Measurements from ENCODE around the gene ZBTB21. TPM values are rescaled to one million over a fixed set of nuclear protein-coding genes. Genes with fewer than 3 reads are reported as not detected.

The ZBTB21 gene
- polyA plus RNA-seq, 2 of the 4 experiments (the other 2 are of a cell fraction), result 5.4 to 13.1 TPM

- no peak for FAIRE-seq
- Histone ChIP-seq H3K27ac (no peak overlapping the region), H3K4me2 (no peak overlapping the region), H3K4me3 (no peak overlapping the region), H3K4me1 (peaks cover 9% of the 10 kb centered on the region; the same call in 2 of the 3 replicates), H3K9me3 (no peaks in the 10 kb centered on the region)
- TF ChIP-seq RNF2 (IDR thresholded peaks at IDR 0.05; ENCODE audit: borderline replicate concordance, low read depth) (no peak), ESRRA (IDR thresholded peaks at IDR 0.05; ENCODE audit: borderline replicate concordance, low read length) (no peak), NPAS2 (CRISPR knock-in tag; IDR thresholded peaks at IDR 0.05; ENCODE audit: borderline replicate concordance) (no peak), CBX8 (IDR thresholded peaks at IDR 0.05) (no peak), MAFK (IDR thresholded peaks at IDR 0.05; ENCODE audit: partially characterized antibody) (no peak), HMGXB4 (CRISPR knock-in tag; IDR thresholded peaks at IDR 0.05; ENCODE audit: borderline replicate concordance) (no peak), RCOR1 (IDR thresholded peaks at IDR 0.05; ENCODE audit: low read depth, low read length) (no peak), ZC3H11A (IDR thresholded peaks at IDR 0.05) (no peak), BHLHE40 (IDR thresholded peaks at IDR 0.05; ENCODE audit: low read depth, low read length) (no peak), KDM1A (IDR thresholded peaks at IDR 0.05; ENCODE audit: low read depth) (no peak), USF2 (IDR thresholded peaks at IDR 0.05) (no peak), TP53 (CRISPR knock-in tag; IDR thresholded peaks at IDR 0.05) (no peak), EHMT2 (IDR thresholded peaks at IDR 0.05; ENCODE audit: low read depth) (no peak), POLR2AphosphoS2 (conservative IDR thresholded peaks at IDR 0.05; ENCODE audit: low read length) (no peak), ATOH8 (CRISPR knock-in tag; IDR thresholded peaks at IDR 0.05; ENCODE audit: low read depth) (no peak), RAD21 (conservative IDR thresholded peaks at IDR 0.05 in 1 of 2, IDR thresholded peaks at IDR 0.05 in 1 of 2) (no peak), CHD2 (IDR thresholded peaks at IDR 0.05; ENCODE audit: low read length, partially characterized antibody) (no peak), CTCF (IDR thresholded peaks at IDR 0.05) (no peak), HOXB5 (CRISPR knock-in tag; IDR thresholded peaks at IDR 0.05) (no peak), RARB (CRISPR knock-in tag; IDR thresholded peaks at IDR 0.05) (no peak)
- CTCF ChIA-PET, result interaction anchor here (0.8 to 1.1 kb wide), 2 partner anchors 14 to 40 kb away, joined by 3 read pairs; no protein-coding TSS in a partner anchor
- POLR2A ChIA-PET, result no interaction called here
- 96% methylated on average over 9 of the region's 10 CpGs for WGBS (ENCODE audit: missing lambda C conversion rate)
- ATAC-seq, result no peak
- no peak for DNase-seq (ENCODE audit: low read depth in 1 of 2, low spot score in 1 of 2)
Observed at GRCh38 chr21:41943851-41944250, 66.3 kb downstream of the ZBTB21 start.

- DNase-seq (ENCODE audit: low read depth in 1 of 2, low spot score in 1 of 2) (no peak), ATAC-seq (no peak), FAIRE-seq (no peak)
- POLR2A ChIA-PET, result no interaction called here
- CTCF ChIA-PET, result interaction anchor here (1.6 kb wide), 1 partner anchor 126 kb away, joined by 3 read pairs; no protein-coding TSS in a partner anchor
- TF ChIP-seq USF2 (IDR thresholded peaks at IDR 0.05), result no peak
- no peak for TF ChIP-seq GATA3 (IDR thresholded peaks at IDR 0.05; ENCODE audit: borderline replicate concordance)
- TF ChIP-seq ZNF302 (CRISPR knock-in tag; IDR thresholded peaks at IDR 0.05), result no peak
- no peak for TF ChIP-seq ATOH8 (CRISPR knock-in tag; IDR thresholded peaks at IDR 0.05; ENCODE audit: low read depth)
- H3K9me3 ChIP-seq, result no peaks in the 10 kb centered on the region
- H3K4me2 ChIP-seq, result no peak overlapping the region
- WGBS (ENCODE audit: missing lambda C conversion rate), result 84% methylated on average over 4 of the region's 9 CpGs
- no peak overlapping the region for H3K4me3 ChIP-seq
- no peaks in the 10 kb centered on the region for H3K4me1 ChIP-seq
- no peak overlapping the region for H3K27ac ChIP-seq
Observed at GRCh38 chr21:41942457-41942856, 67.7 kb downstream of the ZBTB21 start.

Data from A549 (cell line).